GM18907 (cell line): ENCODE measurements around the gene ISL1.

ENCODE experiments used
- ATAC-seq: cut with Tn5 transposase; IDR thresholded peaks from one replicate; pipeline ENCODE4 v1.9.1; 2021; ENCODE audit warnings: mild to moderate bottlenecking, moderate library complexity; ENCODE audit not compliant: unreplicated experiment

Gene ISL1

DNA sequence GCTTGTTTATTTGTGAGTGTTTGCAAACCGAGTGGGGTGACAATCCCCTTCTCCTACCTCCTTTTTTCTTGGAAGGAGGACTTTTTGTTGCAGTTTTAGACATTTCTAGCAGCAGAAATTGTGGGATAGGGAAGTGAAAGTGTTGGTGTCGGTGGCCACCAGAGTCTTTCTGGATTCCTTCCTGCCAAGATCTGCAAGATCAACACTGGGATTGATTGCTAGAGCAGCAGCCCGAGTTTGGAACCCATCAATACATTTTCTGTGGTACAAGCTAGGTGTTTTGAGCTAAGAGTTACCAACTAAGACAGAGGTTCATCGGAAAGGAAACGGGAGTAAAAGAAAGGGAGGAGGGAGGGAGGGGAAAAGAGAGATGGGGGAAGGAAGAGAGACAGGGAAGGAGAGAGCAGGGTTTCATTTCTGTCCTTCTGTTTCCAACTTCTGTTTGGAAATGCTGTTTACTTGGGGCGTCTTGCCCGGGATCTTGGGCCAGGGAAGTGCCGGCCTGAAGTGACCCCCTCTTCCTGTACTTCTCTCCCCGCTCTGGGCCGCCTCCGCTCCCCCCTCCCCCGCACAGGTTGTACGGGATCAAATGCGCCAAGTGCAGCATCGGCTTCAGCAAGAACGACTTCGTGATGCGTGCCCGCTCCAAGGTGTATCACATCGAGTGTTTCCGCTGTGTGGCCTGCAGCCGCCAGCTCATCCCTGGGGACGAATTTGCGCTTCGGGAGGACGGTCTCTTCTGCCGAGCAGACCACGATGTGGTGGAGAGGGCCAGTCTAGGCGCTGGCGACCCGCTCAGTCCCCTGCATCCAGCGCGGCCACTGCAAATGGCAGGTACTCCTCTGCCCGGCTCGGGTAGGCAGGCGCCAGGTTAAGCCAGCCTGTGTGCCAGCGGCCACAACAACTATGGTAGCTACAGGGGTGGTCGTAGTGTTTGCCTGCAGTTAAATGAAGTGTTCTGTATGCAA is 4.0 kb downstream of the ISL1 start:
- ATAC-seq: no peak

DNA sequence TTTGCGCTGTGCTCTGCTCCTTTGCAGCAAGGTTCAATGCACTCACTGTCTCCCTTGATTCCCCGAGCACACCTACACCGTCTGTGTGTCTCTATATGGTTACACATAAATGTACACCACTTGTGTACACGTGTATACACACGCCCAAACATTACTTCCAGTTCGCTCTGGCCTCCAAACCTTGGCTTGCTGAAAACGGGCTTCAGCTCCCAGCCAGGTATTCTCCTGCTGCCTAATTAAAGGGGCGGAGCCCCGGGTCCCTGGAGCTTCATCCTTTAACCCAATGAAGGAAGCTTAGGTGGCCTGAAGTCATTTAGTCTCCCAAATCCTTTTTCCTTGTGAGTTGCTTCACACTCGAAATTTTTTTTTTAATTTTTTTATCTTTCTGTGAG is 4.6 kb downstream of the ISL1 start:
- ATAC-seq: no peak

DNA sequence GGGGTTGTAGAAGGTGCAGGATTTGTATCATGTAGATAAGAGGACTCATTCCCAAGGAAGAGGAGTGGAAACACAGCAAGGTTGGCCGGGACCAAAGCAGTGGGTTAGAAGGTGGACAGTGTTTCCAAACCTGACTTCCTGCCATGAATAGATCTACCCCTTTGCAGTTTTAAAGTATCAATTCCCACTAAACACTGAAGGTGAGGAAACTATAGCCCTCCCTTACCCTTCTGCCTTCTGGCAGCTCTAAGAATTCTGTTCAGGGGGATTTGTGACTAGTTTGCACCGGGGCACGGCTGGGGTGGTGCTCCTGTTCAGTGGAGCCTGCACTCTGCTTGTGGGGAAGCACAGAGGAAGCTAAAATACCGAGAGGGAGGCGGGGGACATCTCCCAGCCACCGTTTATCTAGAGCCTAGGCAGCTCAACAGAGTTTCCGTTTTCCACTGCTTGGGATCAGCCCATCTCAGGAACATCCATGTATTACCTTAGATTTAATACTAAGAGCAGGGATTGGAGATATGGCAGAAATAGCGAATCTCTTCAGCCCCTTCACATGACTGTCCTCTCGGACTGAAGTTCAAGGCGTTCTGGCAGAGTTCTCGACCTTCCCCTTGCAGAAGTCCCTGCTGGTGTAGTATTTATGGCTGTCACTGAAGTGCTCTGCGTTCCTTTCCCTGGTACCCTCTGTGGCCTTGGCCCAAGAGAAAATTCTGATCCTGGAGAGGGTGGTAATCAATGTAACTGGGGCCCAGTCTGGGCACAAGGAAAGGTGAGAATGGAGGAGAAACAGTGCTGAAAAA is 5.4 kb downstream of the ISL1 start:
- ATAC-seq: no peak

DNA sequence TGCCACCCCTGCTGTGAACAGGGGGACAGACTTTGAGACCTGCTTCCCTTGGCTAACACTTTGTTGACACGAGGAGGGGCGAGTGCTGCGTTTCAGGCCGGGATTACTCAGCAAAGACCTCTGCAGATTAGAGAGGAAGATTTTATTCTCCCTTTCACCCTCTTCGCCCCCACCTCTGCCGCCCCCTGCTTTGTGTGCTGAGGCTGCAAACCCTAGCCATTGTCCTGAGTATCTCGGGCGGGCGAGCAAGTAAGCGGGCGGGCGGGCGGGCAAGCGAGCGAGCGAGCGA is 6.0 kb downstream of the ISL1 start:
- ATAC-seq: no peak

DNA sequence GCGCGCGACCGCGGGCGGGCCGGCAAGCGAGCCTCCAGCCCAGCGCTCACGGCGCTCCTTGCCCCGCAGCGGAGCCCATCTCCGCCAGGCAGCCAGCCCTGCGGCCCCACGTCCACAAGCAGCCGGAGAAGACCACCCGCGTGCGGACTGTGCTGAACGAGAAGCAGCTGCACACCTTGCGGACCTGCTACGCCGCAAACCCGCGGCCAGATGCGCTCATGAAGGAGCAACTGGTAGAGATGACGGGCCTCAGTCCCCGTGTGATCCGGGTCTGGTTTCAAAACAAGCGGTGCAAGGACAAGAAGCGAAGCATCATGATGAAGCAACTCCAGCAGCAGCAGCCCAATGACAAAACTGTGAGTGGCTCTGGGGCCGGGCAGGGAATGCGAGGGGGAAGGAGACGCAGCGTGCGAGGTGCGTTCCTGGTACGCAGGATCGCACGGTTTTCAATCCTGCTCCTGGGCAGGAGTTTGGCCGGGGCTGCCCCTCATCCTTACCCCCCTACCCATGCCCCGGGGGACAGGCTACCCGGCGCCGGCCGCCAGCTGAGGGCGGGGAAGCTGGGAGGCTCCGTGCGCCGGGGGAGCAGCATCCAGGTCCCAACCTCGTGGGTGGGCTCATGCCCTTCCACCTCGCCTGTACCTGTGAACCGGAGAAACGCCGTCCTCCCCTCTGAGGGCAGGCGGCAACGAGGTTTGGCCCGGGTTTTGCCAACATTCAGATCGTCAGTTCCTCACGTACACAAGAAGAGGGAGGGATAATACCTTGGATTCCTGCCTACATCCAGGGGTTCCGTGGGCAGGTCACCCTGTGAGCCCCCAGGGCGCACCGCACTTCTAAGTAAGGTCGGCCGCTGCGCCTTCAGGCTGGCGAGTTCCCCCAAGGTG is 6.6 kb downstream of the ISL1 start:
- ATAC-seq: no peak

DNA sequence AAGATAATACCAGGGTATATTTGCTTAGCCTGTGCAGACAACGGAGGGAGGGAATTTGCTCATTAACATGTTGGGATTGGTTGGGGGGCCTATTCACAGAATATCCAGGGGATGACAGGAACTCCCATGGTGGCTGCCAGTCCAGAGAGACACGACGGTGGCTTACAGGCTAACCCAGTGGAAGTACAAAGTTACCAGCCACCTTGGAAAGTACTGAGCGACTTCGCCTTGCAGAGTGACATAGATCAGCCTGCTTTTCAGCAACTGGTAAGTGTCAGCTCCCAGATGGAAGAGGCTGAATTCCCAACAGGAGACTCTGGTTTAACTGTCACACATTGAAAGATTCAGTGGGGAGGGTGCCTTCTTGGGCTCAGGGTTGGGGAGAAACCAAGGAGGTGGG is 7.9 kb downstream of the ISL1 start:
- no peak for ATAC-seq

DNA sequence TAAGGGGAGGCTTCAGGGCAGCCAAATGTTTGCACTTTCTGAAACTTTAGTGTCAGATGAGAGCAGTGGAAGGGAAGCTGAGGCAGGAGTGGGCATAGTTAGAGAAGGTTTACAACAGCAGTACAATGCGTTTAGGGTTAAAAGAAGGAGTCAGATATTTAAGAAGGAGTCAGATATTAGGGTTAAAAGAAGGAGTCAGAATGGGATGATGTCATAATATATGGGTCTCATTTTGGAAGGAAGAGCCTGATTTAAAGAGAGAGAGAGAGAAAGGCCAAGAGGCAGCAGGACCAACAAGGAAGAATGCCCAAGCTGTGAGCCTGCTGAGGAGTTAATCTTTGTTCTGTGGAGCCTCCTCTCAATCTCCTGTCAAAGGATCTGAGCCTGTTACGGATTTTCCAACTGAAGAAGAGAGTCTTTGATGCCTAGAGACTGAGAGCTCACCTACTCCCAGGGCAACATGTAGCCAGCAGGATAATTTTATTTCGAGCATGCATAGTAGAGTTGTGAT is 9.5 kb downstream of the ISL1 start:
- no peak for ATAC-seq

DNA sequence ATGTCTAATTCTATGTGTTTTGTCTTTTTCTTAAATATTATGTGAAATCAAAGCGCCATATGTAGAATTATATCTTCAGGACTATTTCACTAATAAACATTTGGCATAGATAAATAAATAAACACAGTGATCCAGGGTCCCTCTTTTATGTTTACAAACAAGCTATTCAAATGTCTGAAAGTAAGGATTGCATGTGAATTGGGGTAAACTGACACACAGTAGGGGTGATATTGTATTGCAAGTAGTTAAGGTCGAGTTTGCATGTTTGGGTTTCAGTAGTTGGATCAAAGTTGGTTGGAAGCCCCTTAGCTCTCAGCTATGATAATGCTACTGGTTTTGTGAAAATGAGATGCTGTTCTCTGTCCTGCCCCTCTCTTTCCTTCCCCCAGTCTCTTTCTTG is 11.4 kb downstream of the ISL1 start:
- ATAC-seq: no peak

DNA sequence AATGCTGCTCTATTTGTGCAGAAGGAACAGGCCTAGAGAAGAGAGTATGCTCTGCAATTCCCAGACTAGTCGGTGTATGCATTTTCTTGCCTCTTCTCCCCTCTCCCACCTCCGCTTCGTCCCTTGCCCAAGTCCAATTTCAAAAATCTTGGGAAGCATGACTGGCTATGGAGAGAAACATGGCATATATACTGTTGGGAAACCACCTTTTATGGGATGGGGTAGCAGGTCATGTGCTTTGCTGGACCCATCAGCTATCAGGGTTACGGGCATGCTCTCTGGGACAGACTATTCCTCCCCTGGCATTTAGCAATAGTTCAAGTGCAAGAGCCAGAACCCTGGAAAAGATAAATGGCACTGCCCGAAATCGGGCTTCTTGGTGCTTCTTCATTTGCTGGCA is 12.0 kb downstream of the ISL1 start:
- no peak for ATAC-seq

DNA sequence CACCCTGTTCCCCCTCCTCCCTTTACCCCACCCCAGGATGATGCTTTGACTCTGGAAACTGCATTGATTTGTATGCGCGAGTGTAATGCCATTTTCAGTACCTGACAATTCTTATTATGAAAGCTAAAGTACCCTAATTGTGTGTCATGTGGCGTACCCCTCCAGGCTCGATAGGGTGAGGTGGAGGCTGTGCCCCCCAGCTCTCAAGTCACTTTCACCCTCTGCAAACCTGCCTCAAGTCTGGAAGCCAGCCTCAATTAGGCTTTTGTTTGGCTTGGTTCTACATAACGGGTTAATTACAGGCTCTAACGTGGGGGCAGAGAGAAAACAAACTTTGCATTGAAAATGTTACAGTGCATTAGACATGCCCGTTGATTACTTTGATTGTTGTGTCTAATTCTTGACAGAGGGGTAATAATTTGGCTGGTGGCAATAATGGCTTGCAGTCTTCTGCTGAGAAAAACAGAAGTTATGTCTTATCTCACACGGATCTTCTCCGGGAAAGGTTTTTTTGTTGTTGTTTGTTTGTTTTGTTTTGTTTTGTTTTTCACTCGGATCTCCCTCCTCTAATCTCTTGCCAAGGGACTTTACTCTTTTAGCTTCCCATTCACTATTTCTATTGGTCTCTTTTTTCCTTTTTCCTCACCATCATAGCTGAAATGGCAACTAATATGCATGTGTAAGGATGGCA is 12.6 kb downstream of the ISL1 start:
- ATAC-seq: no peak

DNA sequence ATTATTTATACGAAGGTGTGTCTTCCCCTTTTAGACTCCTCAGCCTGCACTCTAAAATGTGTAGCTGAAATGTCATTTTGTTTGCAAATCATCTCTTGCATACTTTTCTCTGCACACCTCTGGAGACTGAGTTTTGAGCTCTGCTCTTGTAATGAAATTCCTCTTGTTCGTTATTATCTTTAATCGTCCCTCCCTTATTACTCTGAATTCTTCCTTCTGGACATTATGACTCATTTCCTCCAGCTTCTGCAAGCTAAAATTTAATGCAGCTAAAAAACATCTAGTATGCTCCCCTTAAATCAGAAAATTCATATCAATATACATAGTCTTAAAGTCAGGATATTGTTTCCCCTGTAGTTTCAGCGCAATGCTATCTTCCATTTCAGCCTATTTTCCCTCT is 13.5 kb downstream of the ISL1 start:
- no peak for ATAC-seq

DNA sequence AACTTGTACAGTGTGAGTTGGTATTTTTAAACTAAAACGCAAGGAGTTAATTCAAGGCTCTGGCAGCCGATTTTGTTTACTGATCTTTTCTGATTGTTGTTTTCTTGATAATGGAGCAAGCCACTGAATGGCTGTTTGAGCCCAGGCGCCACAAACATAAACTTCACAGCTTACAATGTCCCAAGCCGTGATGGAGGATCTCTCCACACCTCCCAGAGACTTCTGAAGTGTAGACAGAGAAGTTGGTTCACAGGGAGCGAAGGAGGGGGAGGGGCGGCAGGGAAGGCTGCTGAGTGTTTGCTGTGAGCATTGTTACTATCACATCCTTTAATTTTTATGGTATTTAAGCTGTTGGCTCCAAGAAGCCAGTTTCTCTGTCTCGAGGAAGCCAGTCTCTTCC is 14.7 kb downstream of the ISL1 start:
- ATAC-seq: no peak

DNA sequence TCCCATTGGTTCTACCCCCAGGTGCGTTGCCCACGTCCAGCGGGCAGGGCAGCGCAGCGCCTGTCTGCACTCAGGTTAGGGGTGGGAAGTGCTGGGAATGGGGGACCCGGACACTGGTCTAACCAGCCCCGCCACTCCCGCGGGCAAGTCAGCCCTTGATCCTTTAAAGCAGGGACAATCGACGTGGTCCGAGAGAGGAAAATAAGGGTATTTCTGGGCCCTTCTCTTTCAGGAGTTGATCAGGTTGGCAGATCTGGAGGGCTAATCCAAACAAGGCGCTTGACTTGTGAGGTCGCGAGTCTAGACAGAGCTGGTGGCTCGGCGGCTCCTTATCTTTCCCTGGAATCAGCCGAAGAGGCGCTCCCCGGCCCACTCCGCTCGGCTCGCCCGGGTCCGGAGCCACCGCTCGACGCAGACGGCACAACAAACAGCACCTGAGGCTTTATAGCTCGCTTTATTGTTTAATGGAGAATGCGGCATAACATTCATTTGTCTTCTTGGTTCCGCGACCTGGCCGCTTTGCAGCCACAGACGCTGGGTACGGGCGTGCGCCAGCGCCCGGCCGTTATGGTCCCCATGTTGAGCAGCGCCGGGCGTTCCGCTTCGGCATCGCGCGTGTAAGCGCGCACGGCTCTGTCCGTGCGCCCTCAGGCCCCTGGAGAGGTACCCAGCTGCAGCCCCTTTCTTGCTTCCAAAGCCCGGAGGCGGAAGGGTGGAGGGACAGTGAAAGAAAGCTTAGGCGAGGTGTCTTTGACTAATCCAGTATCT is 15.8 kb downstream of the ISL1 start:
- no peak for ATAC-seq

DNA sequence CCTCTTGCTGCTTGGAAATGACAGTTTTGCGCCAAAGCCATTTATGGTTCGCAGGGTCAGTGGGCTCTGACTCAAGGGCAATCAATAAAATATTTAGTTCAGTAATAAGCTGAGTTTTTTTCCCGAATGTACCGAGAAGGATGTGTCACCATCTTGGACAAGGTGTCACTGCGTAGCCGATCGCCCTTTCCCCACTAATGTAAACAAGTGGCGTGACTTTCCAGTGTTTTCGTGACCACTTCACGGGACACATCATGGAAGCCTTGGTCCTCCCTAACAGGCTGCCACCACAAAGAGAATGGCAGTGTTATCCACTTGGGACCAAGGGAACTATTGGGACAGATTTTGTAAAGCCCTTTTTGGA is 16.4 kb downstream of the ISL1 start:
- no peak for ATAC-seq

DNA sequence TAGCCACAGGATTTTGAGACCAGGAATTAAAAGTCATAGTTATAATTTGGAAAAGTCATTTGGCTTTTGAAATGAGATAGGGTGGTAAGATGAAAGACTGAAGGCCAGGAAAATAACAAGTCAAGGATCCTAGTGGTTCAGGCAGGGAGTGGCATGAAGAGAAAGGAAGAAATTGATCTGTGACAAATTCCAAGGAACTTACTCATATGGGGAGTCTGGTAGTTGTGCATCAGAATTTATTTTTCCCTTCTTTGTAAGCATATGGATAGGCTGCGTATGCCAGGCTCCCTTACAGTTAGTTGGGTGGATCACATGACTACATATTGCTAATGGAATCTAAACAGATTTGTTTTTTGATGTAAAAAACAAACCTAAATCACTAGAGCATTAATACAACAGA is 21.0 kb downstream of the ISL1 start:
- no peak for ATAC-seq

DNA sequence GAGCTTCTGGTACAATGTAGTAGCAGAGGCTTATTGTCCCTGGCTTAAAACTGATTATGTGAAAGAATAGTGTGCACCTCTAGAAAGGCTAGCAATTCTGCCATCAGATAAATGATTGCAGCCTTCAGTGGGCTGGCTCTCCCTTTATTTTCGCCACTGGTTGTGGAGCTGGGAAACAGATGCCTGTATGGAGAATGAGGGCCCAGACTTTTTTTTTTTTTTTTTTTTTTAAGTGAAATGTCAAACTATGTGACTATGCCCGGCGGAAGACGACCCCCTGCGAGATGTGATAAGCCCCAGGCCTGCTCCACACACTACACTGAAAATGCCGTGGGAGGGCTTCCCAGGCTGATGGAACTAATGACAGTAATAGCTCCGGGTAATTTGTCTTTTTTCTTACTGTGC is 28.7 kb downstream of the ISL1 start:
- no peak for ATAC-seq

DNA sequence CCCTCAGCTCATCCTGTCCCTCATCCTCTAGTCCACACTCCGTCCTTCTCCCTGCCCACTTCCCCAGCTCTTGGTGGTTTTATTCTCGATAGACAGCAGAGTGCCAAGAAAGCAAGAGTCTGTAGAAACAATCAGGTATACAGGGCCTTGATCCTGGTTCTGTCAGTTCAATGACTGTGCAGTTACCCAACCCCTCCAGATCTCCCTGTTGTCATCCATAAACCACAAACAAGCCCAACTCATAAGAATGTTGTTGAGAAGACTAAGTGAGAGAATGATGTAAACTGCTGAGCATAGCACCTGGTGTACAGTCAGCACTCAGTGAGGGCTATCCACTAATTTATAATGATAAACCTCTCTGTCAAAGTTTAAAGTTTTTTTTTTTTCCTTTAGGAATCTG is 31.3 kb downstream of the ISL1 start:
- ATAC-seq: no peak

DNA sequence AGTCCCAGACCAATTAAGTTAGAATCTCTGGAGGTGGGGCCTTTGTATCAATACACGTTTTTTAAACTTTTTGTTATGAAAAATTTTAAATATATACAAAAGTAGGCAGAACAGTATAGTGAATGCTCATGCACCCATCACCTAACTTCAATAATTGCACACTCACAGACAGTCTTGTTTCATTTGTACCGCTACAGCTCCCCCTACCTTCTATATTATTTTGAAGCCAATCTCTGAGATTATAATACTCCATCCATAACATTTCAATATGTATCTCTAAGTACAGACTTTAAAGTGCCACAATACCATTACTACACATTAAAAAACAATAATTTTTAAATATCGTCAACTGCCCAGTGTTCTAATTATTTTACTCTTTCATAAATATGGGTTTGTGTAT is 32.9 kb downstream of the ISL1 start:
- no peak for ATAC-seq

DNA sequence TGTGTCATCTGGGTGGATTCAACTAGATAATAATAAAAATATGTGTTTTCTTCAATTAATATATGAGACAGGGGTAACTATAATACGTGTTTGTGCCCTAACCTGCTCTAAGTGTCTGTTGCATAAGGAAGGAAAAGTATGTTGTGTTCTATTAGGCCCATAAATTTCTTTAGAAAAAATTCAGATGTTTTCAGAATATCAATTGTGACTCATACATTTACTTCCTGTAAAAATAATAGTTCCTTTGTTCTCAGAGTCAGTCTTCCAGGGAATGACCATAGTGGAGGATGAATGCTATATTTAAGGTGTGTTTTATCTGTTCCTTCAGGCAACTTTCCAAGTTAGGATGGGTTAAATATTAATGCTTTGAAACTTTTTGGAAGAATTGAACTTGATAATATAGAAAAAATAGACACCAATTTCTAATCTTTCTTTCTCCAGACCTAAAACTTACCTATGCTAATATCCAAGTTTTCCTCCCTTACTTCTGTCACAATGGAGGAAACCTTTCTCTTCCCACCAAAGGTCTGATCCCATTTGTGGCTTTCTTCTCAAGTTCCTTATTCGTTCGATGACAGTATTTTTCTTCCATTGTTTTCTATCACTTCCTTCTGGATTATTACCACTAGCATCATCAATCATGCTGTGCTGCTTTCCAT is 49.9 kb downstream of the ISL1 start:
- ATAC-seq: no peak
